K562 (cell line): ENCODE measurements around the gene ZNF692. TPM values are rescaled to one million over a fixed set of nuclear protein-coding genes. Genes with fewer than 3 reads are reported as not detected.
A peak's percentile ranks its signal among the peaks of the same experiment; 100 is the strongest.

ENCODE experiments used
- ATAC-seq: fragments of 200-7000 bp; cut with Tn5 transposase; 3 replicates; pipeline ENCODE4 v1.9.1; 2020; ENCODE audit warnings: moderate library complexity
- BruUV-seq: library from RNA; stranded (reverse); fragments of 400-500 nt; replicated peaks from 2 replicates; lab custom pipeline; 2021; lab: Mats Ljungman, UMichigan
- CTCF ChIA-PET: fragments of 300-600 bp; formaldehyde crosslinking; extraction: SDS; loops from one replicate; lab custom pipeline; 2021; ENCODE audit warnings: low intra/inter-chr PET ratio; lab: Yijun Ruan, JAX
- POLR2A ChIA-PET: fragments of 300-600, 350-650 bp; sonication (Branson Sonifier 250); formaldehyde crosslinking; extraction: SDS; loops from one replicate; lab custom pipeline; 2021; ENCODE audit warnings: antibody characterized with exemption, inconsistent platforms; lab: Yijun Ruan, JAX
- DNase-seq, 4 experiments: peaks; one replicate each; pipeline versions ENCODE4 v3.0.0 to v3.0.0-alpha.2; 2011 to 2018; ENCODE audit warnings: low spot score in 3 of 4, mixed read lengths in 3 of 4; ENCODE audit errors: extremely low read depth in 1 of 4
- FAIRE-seq: peaks from 2 replicates; lab custom pipeline; 2011; peaks lifted over from hg19 to GRCh38; lab: Jason Lieb, UNC
- H2AFZ ChIP-seq: 2 replicates; pipeline ENCODE4 v1.6.0; 2011; ENCODE audit warnings: low read depth, low read length, control low read depth, inconsistent platforms
- H3K27ac ChIP-seq: fragments of 200-600 bp; 3 replicates; pipeline ENCODE4 v1.8.0; 2011; ENCODE audit warnings: low read depth, mild to moderate bottlenecking, control low read depth, inconsistent platforms, low read length, moderate library complexity, mixed read lengths; ENCODE audit errors: extremely low read depth
- H3K27me3 ChIP-seq, 2 experiments: fragments of 300-600 bp in 1 of 2; 2 replicates in 1 of 2; 3 replicates in 1 of 2; pipeline versions ENCODE4 v1.6.0 to v1.8.0; 2011; ENCODE audit warnings: inconsistent platforms in 2 of 2, low read length in 2 of 2, mild to moderate bottlenecking in 1 of 2, mixed read lengths in 1 of 2, moderate library complexity in 1 of 2; ENCODE audit not compliant: control insufficient read depth in 2 of 2, insufficient read depth in 2 of 2
- H3K36me3 ChIP-seq: fragments of 300-600 bp; 3 replicates; pipeline ENCODE4 v1.8.0; 2011; ENCODE audit warnings: mild to moderate bottlenecking, low read length, inconsistent platforms; ENCODE audit not compliant: control insufficient read depth, insufficient read depth
- H3K4me1 ChIP-seq, 2 experiments: fragments of 200-600 bp in 1 of 2; replicated peaks in 1 of 2; 2 replicates in 1 of 2; 3 replicates in 1 of 2; pipeline versions ENCODE4 v1.5.1 to v1.8.0; 2011; ENCODE audit warnings: inconsistent platforms in 2 of 2, low read length in 2 of 2, mild to moderate bottlenecking in 1 of 2, mixed read lengths in 1 of 2, moderate library complexity in 1 of 2; ENCODE audit not compliant: control insufficient read depth in 2 of 2, insufficient read depth in 2 of 2
- H3K4me2 ChIP-seq: 2 replicates; pipeline ENCODE4 v1.6.1; 2011; ENCODE audit warnings: low read length, control low read depth, inconsistent platforms, mixed read lengths; ENCODE audit not compliant: insufficient read depth
- H3K4me3 ChIP-seq: fragments of 200-600 bp; sonication (generic), shearing (Covaris generic); 2 replicates; pipeline ENCODE4 v1.5.1; 2016; ENCODE audit warnings: control low read depth, inconsistent platforms
- H3K79me2 ChIP-seq: fragments of 200-600 bp; 3 replicates; pipeline ENCODE4 v1.8.0; 2011; ENCODE audit warnings: low read length, inconsistent platforms; ENCODE audit not compliant: control insufficient read depth, insufficient read depth
- H3K9ac ChIP-seq, 2 experiments: 2 replicates each; pipeline versions ENCODE4 v1.6.0 to v1.6.1; 2011; ENCODE audit warnings: low read depth in 2 of 2, low read length in 2 of 2, control low read depth in 1 of 2, inconsistent platforms in 1 of 2, mild to moderate bottlenecking in 1 of 2, mixed read lengths in 1 of 2; ENCODE audit not compliant: insufficient read depth in 1 of 2
- H3K9me1 ChIP-seq: one replicate; pipeline ENCODE4 v1.6.0; 2011; ENCODE audit warnings: inconsistent platforms, mild to moderate bottlenecking, low read length, moderate library complexity; ENCODE audit not compliant: control insufficient read depth, insufficient read depth
- H3K9me3 ChIP-seq: replicated peaks from 2 replicates; pipeline ENCODE4 v1.5.1; 2011; ENCODE audit warnings: low read depth, low read length, inconsistent platforms; ENCODE audit not compliant: control insufficient read depth, insufficient read depth
- H4K20me1 ChIP-seq: replicated peaks from 2 replicates; pipeline ENCODE4 v1.6.1; 2011; ENCODE audit warnings: low read length, inconsistent platforms, mixed read lengths; ENCODE audit not compliant: control insufficient read depth, insufficient read depth
- DACH1 ChIP-seq: fragments of 450-650 bp; IDR thresholded peaks from 2 replicates; pipeline ENCODE4 v1.6.1; 2018; ENCODE audit not compliant: partially characterized antibody
- ETV1 ChIP-seq: fragments of 450-650 bp; conservative IDR thresholded peaks from 2 replicates; pipeline ENCODE4 v1.6.1; 2016; ENCODE audit warnings: missing genetic modification characterization, control low read depth, low read depth, missing compliant biosample characterization
- KLF6 ChIP-seq: fragments of 250-450 bp; sonication (Bioruptor Pico); IDR thresholded peaks from 2 replicates; pipeline ENCODE4 v1.4.0; 2020; ENCODE audit warnings: mild to moderate bottlenecking, moderate library complexity, borderline replicate concordance
- LEF1 ChIP-seq: fragments of 450-650 bp; IDR thresholded peaks from 2 replicates; pipeline ENCODE4 v1.6.1; 2016; ENCODE audit warnings: mild to moderate bottlenecking
- MAZ ChIP-seq, 2 experiments: fragments of 450-650 bp in 1 of 2; sonication (generic) in 1 of 2; formaldehyde crosslinking; IDR thresholded peaks in 1 of 2; conservative IDR thresholded peaks in 1 of 2; 2 replicates each; pipeline versions ENCODE4 v1.4.0 to v1.5.0; 2020; ENCODE audit warnings: mild to moderate bottlenecking in 1 of 2, missing genetic modification reagents in 1 of 2
- MEIS2 ChIP-seq: fragments of 450-650 bp; IDR thresholded peaks from 2 replicates; pipeline ENCODE4 v1.6.1; 2014; ENCODE audit warnings: mild to moderate bottlenecking; ENCODE audit not compliant: partially characterized antibody
- OTX1 ChIP-seq: fragments of 450-650 bp; formaldehyde crosslinking; IDR thresholded peaks from 2 replicates; pipeline ENCODE4 v1.4.0; 2022; ENCODE audit warnings: mild to moderate bottlenecking
- POLR2A ChIP-seq: fragments of 450-650 bp; conservative IDR thresholded peaks from 2 replicates; pipeline ENCODE4 v1.6.1; 2016
- PTBP1 ChIP-seq: fragments of 200-400 bp; formaldehyde crosslinking; IDR thresholded peaks from 2 replicates; pipeline ENCODE4 v1.6.1; 2017; ENCODE audit warnings: low read depth, low read length
- RBM34 ChIP-seq: fragments of 200-400 bp; formaldehyde crosslinking; IDR thresholded peaks from 2 replicates; pipeline ENCODE4 v1.6.1; 2018; ENCODE audit warnings: low read length, borderline replicate concordance; ENCODE audit not compliant: insufficient read depth
- SMAD2 ChIP-seq: fragments of 150-350 bp; IDR thresholded peaks from 2 replicates; pipeline ENCODE4 v1.6.1; 2014; ENCODE audit warnings: low read depth, mild to moderate bottlenecking, low read length
- ZNF445 ChIP-seq: fragments of 250-450 bp; sonication (Bioruptor Pico); IDR thresholded peaks from 2 replicates; pipeline ENCODE4 v1.4.0; 2020; ENCODE audit warnings: low read depth, mild to moderate bottlenecking, moderate library complexity
- ZNF589 ChIP-seq: fragments of 200-800 bp; sonication (Bioruptor generic); IDR thresholded peaks from 2 replicates; pipeline ENCODE4 v1.6.1; 2016; ENCODE audit warnings: low read depth, missing genetic modification characterization, missing compliant biosample characterization
- WGBS: fragments of 100-300 bp; shearing (Covaris generic); methylation state at CpG from one replicate; pipeline ENCODE4 v1.1.6; 2016; ENCODE audit warnings: low coverage, mixed read lengths; ENCODE audit not compliant: insufficient coverage; ENCODE audit errors: missing lambda C conversion rate; 5-methylcytosine and 5-hydroxymethylcytosine counted together
- in situ Hi-C: fragments of 300-500 bp; cut with MboI; formaldehyde crosslinking; loops from 4 replicates; pipeline ENCODE4 v1.15.0; 2018; ENCODE audit warnings: inconsistent platforms, mixed read lengths
- intact Hi-C: fragments of 100-400 bp; cut with micrococcal nuclease; formaldehyde crosslinking; loops from 2 replicates; pipeline ENCODE4 v1.14.2; 2022
- polyA plus RNA-seq, 8 experiments: library from polyadenylated mRNA; depleted of rRNA in 4 of 8; stranded (reverse) in 5 of 8; unstranded in 3 of 8; fragments of >200 nt; fragmentation: Nextera tagmentation in 2 of 8; fragmentation: Illumina TruSeq in 1 of 8; extraction: Ambion mirVana in 2 of 8; extraction: Trizol in 1 of 8; gene quantifications; 2 replicates each; pipeline versions ENCODE4 v1.2.1 to v1.2.3, GENCODE V29; 2011 to 2014; ENCODE audit warnings: inconsistent platforms in 1 of 8, missing spikeins in 1 of 8
- total RNA-seq, 7 experiments: library from RNA; depleted of rRNA in 6 of 7; stranded (reverse); fragments of >200 nt in 6 of 7; fragmentation: Illumina TruSeq in 2 of 7; extraction: Trizol in 2 of 7; gene quantifications; 2 replicates each; pipeline versions ENCODE4 v1.2.1 to v1.2.3, GENCODE V29; 2011 to 2021; ENCODE audit warnings: low replicate concordance in 1 of 7
- TF ChIP-seq, protein P1 (sequence below): fragments of 450-650 bp; IDR thresholded peaks from 2 replicates; pipeline ENCODE4 v1.6.1; 2017; ENCODE audit warnings: antibody characterized with exemption, mild to moderate bottlenecking
- TF ChIP-seq, protein P2 (sequence below), 2 experiments: fragments of 450-650 bp; IDR thresholded peaks; 2 replicates each; pipeline ENCODE4 v1.6.1; 2016

Gene ZNF692
- total and polyA plus RNA-seq, 9 of the 15 experiments (the other 6 are each of a cell fraction or from before 2014, with no cell fraction given): 8.4 to 143 (median 55.9) TPM

DNA sequence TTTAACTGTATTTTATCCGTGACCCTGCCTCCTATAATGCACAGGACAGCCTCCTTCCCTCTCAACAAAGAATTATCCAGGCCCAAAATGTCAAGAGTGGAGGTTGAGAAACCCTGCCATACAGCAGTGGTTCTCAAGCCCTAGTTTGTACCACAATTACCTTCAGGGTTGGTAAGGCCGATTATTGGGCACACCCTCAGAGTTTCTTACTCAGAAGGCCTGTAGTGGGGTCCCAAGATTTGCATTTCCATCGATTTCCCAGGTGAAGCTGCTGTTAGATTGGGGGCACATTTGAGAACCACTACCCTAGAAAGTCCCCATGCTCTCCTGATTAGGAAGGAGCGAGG is 46.8 kb upstream of the ZNF692 start (continued):
- TF ChIP-seq ZNF445 (CRISPR knock-in tag) (0 out of 2 replicates have a peak, but pooled peaks have one; percentile 70), OTX1 (peak; percentile 86; the same call in 1 of the 2 replicates)

DNA sequence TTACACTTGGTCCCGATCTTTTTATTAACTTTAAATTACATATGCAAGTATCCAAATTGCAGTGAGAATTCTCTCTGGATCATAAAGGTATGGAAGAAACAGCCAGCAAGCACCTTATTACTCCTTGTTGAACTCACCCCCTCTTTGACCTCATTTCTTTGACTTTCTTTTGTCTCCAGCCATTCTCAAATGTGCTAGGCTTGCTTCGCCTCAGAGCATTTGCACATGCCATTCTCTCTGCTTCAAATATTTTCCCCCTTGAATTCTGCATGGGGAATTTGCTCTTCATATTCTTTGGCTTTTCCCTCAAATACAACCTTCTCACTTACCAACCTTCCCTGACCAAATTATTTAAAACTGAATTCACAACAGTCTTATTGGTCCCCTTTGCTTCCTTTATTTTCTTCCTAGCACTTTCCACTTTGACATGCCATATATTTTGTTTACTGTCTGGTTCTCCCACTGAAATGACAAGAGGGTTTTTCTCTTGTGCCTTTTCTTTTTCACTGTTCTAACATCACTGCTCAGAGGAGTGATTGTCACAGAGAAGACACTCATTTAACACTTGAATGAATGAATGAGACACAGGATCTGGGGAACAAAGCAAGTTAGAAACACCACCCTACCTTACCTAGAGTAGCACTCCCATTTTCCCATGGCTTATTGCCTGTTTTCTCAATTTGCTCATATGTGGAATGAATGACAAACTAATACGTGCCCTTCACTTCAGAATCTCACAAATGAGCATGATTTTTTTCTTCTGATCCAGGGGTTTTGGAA is 45.7 kb upstream of the ZNF692 start:
- Histone ChIP-seq H3K9ac (peak overlapping the region in 1 of 2 experiments; percentile 87; a peak in 2 of 4 replicates), H3K79me2 (peaks cover 41% of the 10 kb centered on the region), H3K36me3 (peaks cover 23% of the 10 kb centered on the region), H3K9me3 (no peaks in the 10 kb centered on the region), H4K20me1 (no peaks in the 10 kb centered on the region), H3K4me1 (peaks cover 20 to 43% of the 10 kb centered on the region in 2 experiments; a peak in 4 of 5 replicates), H3K4me2 (peak overlapping the region; percentile 99), H3K27ac (peak overlapping the region; percentile 99), H3K4me3 (peak overlapping the region; percentile 56), H2AFZ (peak overlapping the region; percentile 98), H3K27me3 (no peaks in the 10 kb centered on the region), H3K9me1 (peaks cover 4% of the 10 kb centered on the region)
- ATAC-seq: no peak
- DNase-seq: no peak
- WGBS: 52% methylated on average over 3 of the region's 3 CpGs
- intact Hi-C loops (no loop called here), in situ Hi-C loops (no loop called here)
- CTCF ChIA-PET: no interaction called here
- no TSS peak for BruUV-seq
- peak; percentile 56 for FAIRE-seq
- POLR2A ChIA-PET: interaction anchor here (0.6 to 1.7 kb wide), 5 partner anchors 10 to 30 kb away, joined by 3 to 5 read pairs (median 4); no protein-coding TSS in a partner anchor
- 0 out of 4 replicates have a peak, but pooled peaks of 1 of the 2 experiments have one; percentile 8 for TF ChIP-seq MAZ (CRISPR knock-in tag; conservative IDR thresholded peaks at IDR 0.05 in 1 of 2, IDR thresholded peaks at IDR 0.05 in 1 of 2)
- TF ChIP-seq DACH1: no peak
- TF ChIP-seq RBM34: no peak
- peak; percentile 49 for TF ChIP-seq MEIS2
- TF ChIP-seq KLF6: no peak
- TF ChIP-seq, protein P1, sequence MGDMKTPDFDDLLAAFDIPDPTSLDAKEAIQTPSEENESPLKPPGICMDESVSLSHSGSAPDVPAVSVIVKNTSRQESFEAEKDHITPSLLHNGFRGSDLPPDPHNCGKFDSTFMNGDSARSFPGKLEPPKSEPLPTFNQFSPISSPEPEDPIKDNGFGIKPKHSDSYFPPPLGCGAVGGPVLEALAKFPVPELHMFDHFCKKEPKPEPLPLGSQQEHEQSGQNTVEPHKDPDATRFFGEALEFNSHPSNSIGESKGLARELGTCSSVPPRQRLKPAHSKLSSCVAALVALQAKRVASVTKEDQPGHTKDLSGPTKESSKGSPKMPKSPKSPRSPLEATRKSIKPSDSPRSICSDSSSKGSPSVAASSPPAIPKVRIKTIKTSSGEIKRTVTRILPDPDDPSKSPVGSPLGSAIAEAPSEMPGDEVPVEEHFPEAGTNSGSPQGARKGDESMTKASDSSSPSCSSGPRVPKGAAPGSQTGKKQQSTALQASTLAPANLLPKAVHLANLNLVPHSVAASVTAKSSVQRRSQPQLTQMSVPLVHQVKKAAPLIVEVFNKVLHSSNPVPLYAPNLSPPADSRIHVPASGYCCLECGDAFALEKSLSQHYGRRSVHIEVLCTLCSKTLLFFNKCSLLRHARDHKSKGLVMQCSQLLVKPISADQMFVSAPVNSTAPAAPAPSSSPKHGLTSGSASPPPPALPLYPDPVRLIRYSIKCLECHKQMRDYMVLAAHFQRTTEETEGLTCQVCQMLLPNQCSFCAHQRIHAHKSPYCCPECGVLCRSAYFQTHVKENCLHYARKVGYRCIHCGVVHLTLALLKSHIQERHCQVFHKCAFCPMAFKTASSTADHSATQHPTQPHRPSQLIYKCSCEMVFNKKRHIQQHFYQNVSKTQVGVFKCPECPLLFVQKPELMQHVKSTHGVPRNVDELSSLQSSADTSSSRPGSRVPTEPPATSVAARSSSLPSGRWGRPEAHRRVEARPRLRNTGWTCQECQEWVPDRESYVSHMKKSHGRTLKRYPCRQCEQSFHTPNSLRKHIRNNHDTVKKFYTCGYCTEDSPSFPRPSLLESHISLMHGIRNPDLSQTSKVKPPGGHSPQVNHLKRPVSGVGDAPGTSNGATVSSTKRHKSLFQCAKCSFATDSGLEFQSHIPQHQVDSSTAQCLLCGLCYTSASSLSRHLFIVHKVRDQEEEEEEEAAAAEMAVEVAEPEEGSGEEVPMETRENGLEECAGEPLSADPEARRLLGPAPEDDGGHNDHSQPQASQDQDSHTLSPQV: peak; percentile 77
- TF ChIP-seq SMAD2: no peak
- TF ChIP-seq ETV1: 0 out of 2 replicates have a peak, but pooled peaks have one; percentile 8
- TF ChIP-seq POLR2A: no peak
- no peak for TF ChIP-seq PTBP1
- TF ChIP-seq LEF1: no peak
- TF ChIP-seq, protein P2, sequence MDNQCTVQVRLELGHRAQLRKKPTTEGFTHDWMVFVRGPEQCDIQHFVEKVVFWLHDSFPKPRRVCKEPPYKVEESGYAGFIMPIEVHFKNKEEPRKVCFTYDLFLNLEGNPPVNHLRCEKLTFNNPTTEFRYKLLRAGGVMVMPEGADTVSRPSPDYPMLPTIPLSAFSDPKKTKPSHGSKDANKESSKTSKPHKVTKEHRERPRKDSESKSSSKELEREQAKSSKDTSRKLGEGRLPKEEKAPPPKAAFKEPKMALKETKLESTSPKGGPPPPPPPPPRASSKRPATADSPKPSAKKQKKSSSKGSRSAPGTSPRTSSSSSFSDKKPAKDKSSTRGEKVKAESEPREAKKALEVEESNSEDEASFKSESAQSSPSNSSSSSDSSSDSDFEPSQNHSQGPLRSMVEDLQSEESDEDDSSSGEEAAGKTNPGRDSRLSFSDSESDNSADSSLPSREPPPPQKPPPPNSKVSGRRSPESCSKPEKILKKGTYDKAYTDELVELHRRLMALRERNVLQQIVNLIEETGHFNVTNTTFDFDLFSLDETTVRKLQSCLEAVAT (IDR thresholded peaks at IDR 0.05): peak in 1 of 2 experiments; percentile 25; a peak in 1 of 4 replicates
- peak; percentile 63; the same call in 1 of the 2 replicates for TF ChIP-seq ZNF589 (CRISPR knock-in tag)
